IMR-90 (cell line): ENCODE measurements around the gene IGHMBP2. TPM values are rescaled to one million over a fixed set of nuclear protein-coding genes. Genes with fewer than 3 reads are reported as not detected.

Experiments
- ATAC-seq: fragments of 200-7000 bp; cut with Tn5 transposase; 2 replicates; pipeline ENCODE4 v1.9.1; 2020; ENCODE audit warnings: low read depth, mild to moderate bottlenecking, moderate library complexity
- BruUV-seq: library from RNA; stranded (reverse); fragments of 400-500 nt; replicated peaks from 2 replicates; lab custom pipeline; 2021; lab: Mats Ljungman, UMichigan
- CTCF ChIA-PET: fragments of 300-600 bp; formaldehyde crosslinking; extraction: SDS; loops from one replicate; lab custom pipeline; 2021; ENCODE audit warnings: antibody characterized with exemption; lab: Yijun Ruan, JAX
- POLR2A ChIA-PET: fragments of 300-600 bp; sonication (Branson Sonifier 250); formaldehyde crosslinking; loops from one replicate; lab custom pipeline; 2022; ENCODE audit warnings: antibody characterized with exemption; ENCODE audit not compliant: unreplicated experiment; lab: Charles Lee
- DNase-seq: peaks from one replicate; pipeline ENCODE4 v3.0.0; 2013
- H2AFZ ChIP-seq: replicated peaks from 2 replicates; pipeline ENCODE3; 2013; ENCODE audit warnings: low read length, mild to moderate bottlenecking; ENCODE audit not compliant: poor library complexity
- H2AK5ac ChIP-seq: 2 replicates; pipeline ENCODE4 v1.6.1; 2013; ENCODE audit warnings: low read depth, low read length, inconsistent platforms
- H2AK9ac ChIP-seq: replicated peaks from 2 replicates; pipeline ENCODE3; 2013; ENCODE audit warnings: mild to moderate bottlenecking, low read depth, low read length, moderate library complexity; ENCODE audit not compliant: poor library complexity
- H2BK120ac ChIP-seq: 2 replicates; pipeline ENCODE4 v1.6.1; 2013; ENCODE audit warnings: low read depth, low read length, inconsistent platforms
- H2BK15ac ChIP-seq: 3 replicates; pipeline ENCODE4 v1.6.1; 2013; ENCODE audit warnings: low read depth, low read length, inconsistent platforms
- H2BK20ac ChIP-seq: 2 replicates; pipeline ENCODE4 v1.6.1; 2013; ENCODE audit warnings: low read depth, mild to moderate bottlenecking, inconsistent platforms, low read length, moderate library complexity
- H2BK5ac ChIP-seq: 2 replicates; pipeline ENCODE4 v1.6.1; 2013; ENCODE audit warnings: mild to moderate bottlenecking, low read depth, low read length, inconsistent platforms; ENCODE audit not compliant: poor library complexity, severe bottlenecking
- H3K14ac ChIP-seq: replicated peaks from 2 replicates; pipeline ENCODE4 v1.6.1; 2013; ENCODE audit warnings: low read depth, low read length, inconsistent platforms
- H3K18ac ChIP-seq: 2 replicates; pipeline ENCODE4 v1.6.1; 2013; ENCODE audit warnings: low read depth, low read length, control low read depth
- H3K23ac ChIP-seq: 2 replicates; pipeline ENCODE4 v1.6.1; 2013; ENCODE audit warnings: low read depth, low read length, inconsistent platforms
- H3K27ac ChIP-seq: 2 replicates; pipeline ENCODE4 v1.5.1; 2013; ENCODE audit warnings: mild to moderate bottlenecking, control low read depth, low read length; ENCODE audit not compliant: insufficient read depth
- H3K27me3 ChIP-seq: 2 replicates; pipeline ENCODE4 v1.6.1; 2013; ENCODE audit warnings: low read length; ENCODE audit not compliant: control insufficient read depth, insufficient read depth
- H3K36me3 ChIP-seq: 2 replicates; pipeline ENCODE4 v1.6.1; 2013; ENCODE audit warnings: low read length, mixed read lengths; ENCODE audit not compliant: control insufficient read depth, insufficient read depth
- H3K4ac ChIP-seq: 2 replicates; pipeline ENCODE4 v1.6.1; 2013; ENCODE audit warnings: low read depth, low read length, inconsistent platforms
- H3K4me1 ChIP-seq: 2 replicates; pipeline ENCODE4 v1.6.1; 2013; ENCODE audit warnings: low read length, mixed read lengths; ENCODE audit not compliant: control insufficient read depth, insufficient read depth
- H3K4me2 ChIP-seq: 2 replicates; pipeline ENCODE4 v1.6.1; 2013; ENCODE audit warnings: low read depth, mild to moderate bottlenecking, control low read depth, low read length, moderate library complexity
- H3K4me3 ChIP-seq: 2 replicates; pipeline ENCODE4 v1.5.1; 2013; ENCODE audit warnings: low read depth, mild to moderate bottlenecking, control low read depth, low read length, moderate library complexity; ENCODE audit not compliant: insufficient read depth
- H3K56ac ChIP-seq: 2 replicates; pipeline ENCODE4 v1.6.1; 2013; ENCODE audit warnings: low read length, inconsistent platforms; ENCODE audit not compliant: insufficient read depth; ENCODE audit errors: extremely low read depth
- H3K79me1 ChIP-seq, 2 experiments: 2 replicates each; pipeline ENCODE4 v1.6.1; 2013; ENCODE audit warnings: low read length in 2 of 2, inconsistent platforms in 1 of 2, low read depth in 1 of 2
- H3K9ac ChIP-seq: 2 replicates; pipeline ENCODE4 v1.6.1; 2013; ENCODE audit warnings: low read depth, low read length, control low read depth
- H3K9me1 ChIP-seq: 2 replicates; pipeline ENCODE4 v1.6.1; 2013; ENCODE audit warnings: low read length, inconsistent platforms; ENCODE audit not compliant: insufficient read depth
- H3K9me3 ChIP-seq: 2 replicates; pipeline ENCODE4 v1.6.1; 2013; ENCODE audit warnings: low read length; ENCODE audit not compliant: control insufficient read depth, insufficient read depth
- H4K20me1 ChIP-seq: 2 replicates; pipeline ENCODE4 v1.6.1; 2013; ENCODE audit warnings: low read length, inconsistent platforms; ENCODE audit not compliant: insufficient read depth
- H4K5ac ChIP-seq: 2 replicates; pipeline ENCODE4 v1.6.1; 2013; ENCODE audit warnings: mild to moderate bottlenecking, low read depth, low read length, control low read depth
- H4K8ac ChIP-seq, 2 experiments: 2 replicates each; pipeline ENCODE4 v1.6.1; 2013; ENCODE audit warnings: low read depth in 2 of 2, low read length in 2 of 2, control low read depth in 1 of 2, inconsistent platforms in 1 of 2
- H4K91ac ChIP-seq: 2 replicates; pipeline ENCODE4 v1.6.1; 2013; ENCODE audit warnings: low read depth, low read length, inconsistent platforms; ENCODE audit not compliant: insufficient read depth
- POLR2A ChIP-seq: IDR thresholded peaks from 2 replicates; pipeline ENCODE4 v1.6.1; 2012; ENCODE audit warnings: mild to moderate bottlenecking, low read depth, low read length
- WGBS, 2 experiments: methylation state at CpG; one replicate each; pipeline versions ENCODE4 v1.1.5 to v1.1.7; 2013; ENCODE audit warnings: missing lambda C conversion rate in 2 of 2; ENCODE audit not compliant: insufficient read length in 1 of 2; ENCODE audit errors: extremely low coverage in 2 of 2; 5-methylcytosine and 5-hydroxymethylcytosine counted together
- dilution Hi-C: fragments of 300-500 bp; cut with HindIII; formaldehyde crosslinking; loops from one replicate; pipeline ENCODE4 v1.14.3; 2018; ENCODE audit warnings: low sequenced_read_pairs; ENCODE audit not compliant: unreplicated experiment
- in situ Hi-C: fragments of 300-500 bp; cut with MboI; formaldehyde crosslinking; loops from 3 replicates; pipeline ENCODE4 v1.14.3; 2019; ENCODE audit warnings: low sequenced_read_pairs, inconsistent platforms, mixed read lengths
- intact Hi-C: fragments of 100-400 bp; cut with micrococcal nuclease; formaldehyde crosslinking; loops from 2 replicates; pipeline ENCODE4 v1.10.0; 2022
- polyA plus RNA-seq, 3 experiments: library from polyadenylated mRNA; depleted of rRNA; stranded (reverse); fragments of >200 nt; gene quantifications; 2 replicates each; pipeline ENCODE4 v1.2.3, GENCODE V29; 2012; ENCODE audit warnings: low replicate concordance in 1 of 3
- total RNA-seq: library from RNA; depleted of rRNA; stranded (reverse); fragments of >200 nt; gene quantifications from 2 replicates; pipeline ENCODE4 v1.2.3, GENCODE V29; 2012

The IGHMBP2 gene
- total and polyA plus RNA-seq, 2 of the 4 experiments (the other 2 are of a cell fraction) = 4.5 to 11.1 TPM

- no peaks in the 10 kb centered on the region for H3K9me3 ChIP-seq
- no TSS peak for BruUV-seq
- no peaks in the 10 kb centered on the region for H3K27me3 ChIP-seq
- H2BK5ac ChIP-seq = no peak overlapping the region
- in situ Hi-C loops = loop anchor here (5.0 kb wide), 1 partner anchor 177 kb away; no protein-coding TSS in a partner anchor
- DNase-seq (no peak), ATAC-seq (no peak)
- H4K5ac ChIP-seq = no peak overlapping the region
- dilution Hi-C loops = no loop called here
- H2BK15ac ChIP-seq = no peak overlapping the region
- TF ChIP-seq POLR2A = no peak
- no peak overlapping the region for H4K8ac ChIP-seq
- 89% methylated on average over 17 of the region's 23 CpGs; no CpG with 5 or more reads in 1 of the 2 experiments for WGBS, 2 experiments
- no peak overlapping the region for H3K56ac ChIP-seq
- H3K14ac ChIP-seq = no peak overlapping the region
- POLR2A ChIA-PET = no interaction called here
- H2AFZ ChIP-seq = no peak overlapping the region
- peaks cover 3% of the 10 kb centered on the region; the same call in 1 of the 2 replicates for H3K9me1 ChIP-seq
- H3K4me3 ChIP-seq = no peak overlapping the region
- H4K20me1 ChIP-seq = peaks cover 8% of the 10 kb centered on the region; the same call in 1 of the 2 replicates
- peaks cover 3% of the 10 kb centered on the region; the same call in 1 of the 2 replicates for H3K4me1 ChIP-seq
- no peak overlapping the region for H3K18ac ChIP-seq
- H3K4ac ChIP-seq = no peak overlapping the region
- peaks cover 17% of the 10 kb centered on the region for H3K36me3 ChIP-seq
- H2BK20ac ChIP-seq = no peak overlapping the region
- H2AK9ac ChIP-seq = no peak overlapping the region
- intact Hi-C loops = loop anchor here (10.0 kb wide), 1 partner anchor 739 kb away; the partner anchor contains the start of gene CCND1
- H3K23ac ChIP-seq = no peak overlapping the region; the same call in 1 of the 2 replicates
- no peak overlapping the region for H2AK5ac ChIP-seq
- H3K4me2 ChIP-seq = peak overlapping the region; percentile 27; the same call in 1 of the 2 replicates
- no peak overlapping the region; the same call in 1 of the 2 replicates for H4K91ac ChIP-seq
- peaks cover 38 to 60% of the 10 kb centered on the region in 2 experiments for H3K79me1 ChIP-seq
- H3K27ac ChIP-seq = no peak overlapping the region
- H2BK120ac ChIP-seq = no peak overlapping the region
- H3K9ac ChIP-seq = peak overlapping the region; percentile 28; the same call in 1 of the 2 replicates
- CTCF ChIA-PET = no interaction called here
These were observed 2.0 kb downstream of the IGHMBP2 start for GRCh38 chr11:68905421-68906360.
